Bronchial epithelial cell (primary cell): ENCODE data around the gene TFEB. TPM values are rescaled to one million over a fixed set of nuclear protein-coding genes. Genes with fewer than 3 reads are reported as not detected.
A peak's percentile ranks its signal among the peaks of the same experiment; 100 is the strongest.

Experiments
- DNase-seq: peaks from one replicate; pipeline ENCODE4 v3.0.0-alpha.2; 2010; ENCODE audit warnings: low read depth
- FAIRE-seq: peaks from 2 replicates; lab custom pipeline; 2011; peaks lifted over from hg19 to GRCh38; lab: Jason Lieb, UNC
- H3K27me3 ChIP-seq: 2 replicates; pipeline ENCODE4 v1.5.1; 2011; ENCODE audit warnings: low read length; ENCODE audit not compliant: control insufficient read depth, insufficient read depth
- H3K36me3 ChIP-seq: 2 replicates; pipeline ENCODE4 v1.5.1; 2011; ENCODE audit warnings: low read length; ENCODE audit not compliant: control insufficient read depth, insufficient read depth
- H3K4me3 ChIP-seq: 2 replicates; pipeline ENCODE4 v1.5.1; 2011; ENCODE audit warnings: mild to moderate bottlenecking, low read depth, low read length, control low read depth
- total RNA-seq: library from RNA; depleted of rRNA; stranded (reverse); fragments of >200 nt; gene quantifications from 2 replicates; pipeline ENCODE4 v1.2.1, GENCODE V29; 2014
- TF ChIP-seq, protein P1 (sequence below): IDR thresholded peaks from 2 replicates; pipeline ENCODE4 v1.5.1; 2011; ENCODE audit warnings: mild to moderate bottlenecking, moderate library complexity, low read length, control low read depth, inconsistent platforms; ENCODE audit not compliant: insufficient read depth, severe bottlenecking

The TFEB gene
- total RNA-seq, 1 donor from 2014 or later = 6.8 TPM

DNA sequence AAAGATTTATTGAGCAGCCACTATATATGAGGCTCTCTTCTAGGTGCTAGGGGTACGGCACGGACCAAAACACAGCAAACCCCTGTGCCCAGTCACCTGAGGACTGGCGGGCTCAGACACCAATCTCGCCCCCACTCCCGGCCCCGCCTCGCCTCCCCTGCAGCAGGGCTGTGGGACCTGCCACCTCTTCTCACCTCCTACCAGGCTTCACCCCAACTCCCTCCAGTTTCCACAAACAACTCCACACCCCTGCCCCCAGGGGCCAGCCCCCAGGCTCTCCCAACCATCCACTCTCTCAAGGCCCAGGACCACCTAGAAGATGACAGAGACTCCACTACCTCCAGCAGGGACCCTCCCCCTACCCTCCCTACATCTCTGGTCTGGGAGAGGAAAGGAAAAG is 6.5 kb downstream of the TFEB start:
- FAIRE-seq = no peak
- TF ChIP-seq, protein P1, sequence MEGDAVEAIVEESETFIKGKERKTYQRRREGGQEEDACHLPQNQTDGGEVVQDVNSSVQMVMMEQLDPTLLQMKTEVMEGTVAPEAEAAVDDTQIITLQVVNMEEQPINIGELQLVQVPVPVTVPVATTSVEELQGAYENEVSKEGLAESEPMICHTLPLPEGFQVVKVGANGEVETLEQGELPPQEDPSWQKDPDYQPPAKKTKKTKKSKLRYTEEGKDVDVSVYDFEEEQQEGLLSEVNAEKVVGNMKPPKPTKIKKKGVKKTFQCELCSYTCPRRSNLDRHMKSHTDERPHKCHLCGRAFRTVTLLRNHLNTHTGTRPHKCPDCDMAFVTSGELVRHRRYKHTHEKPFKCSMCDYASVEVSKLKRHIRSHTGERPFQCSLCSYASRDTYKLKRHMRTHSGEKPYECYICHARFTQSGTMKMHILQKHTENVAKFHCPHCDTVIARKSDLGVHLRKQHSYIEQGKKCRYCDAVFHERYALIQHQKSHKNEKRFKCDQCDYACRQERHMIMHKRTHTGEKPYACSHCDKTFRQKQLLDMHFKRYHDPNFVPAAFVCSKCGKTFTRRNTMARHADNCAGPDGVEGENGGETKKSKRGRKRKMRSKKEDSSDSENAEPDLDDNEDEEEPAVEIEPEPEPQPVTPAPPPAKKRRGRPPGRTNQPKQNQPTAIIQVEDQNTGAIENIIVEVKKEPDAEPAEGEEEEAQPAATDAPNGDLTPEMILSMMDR = no peak
- DNase-seq = no peak
- no peak overlapping the region for H3K4me3 ChIP-seq
- no peaks in the 10 kb centered on the region for H3K27me3 ChIP-seq
- peaks cover 1% of the 10 kb centered on the region for H3K36me3 ChIP-seq

DNA sequence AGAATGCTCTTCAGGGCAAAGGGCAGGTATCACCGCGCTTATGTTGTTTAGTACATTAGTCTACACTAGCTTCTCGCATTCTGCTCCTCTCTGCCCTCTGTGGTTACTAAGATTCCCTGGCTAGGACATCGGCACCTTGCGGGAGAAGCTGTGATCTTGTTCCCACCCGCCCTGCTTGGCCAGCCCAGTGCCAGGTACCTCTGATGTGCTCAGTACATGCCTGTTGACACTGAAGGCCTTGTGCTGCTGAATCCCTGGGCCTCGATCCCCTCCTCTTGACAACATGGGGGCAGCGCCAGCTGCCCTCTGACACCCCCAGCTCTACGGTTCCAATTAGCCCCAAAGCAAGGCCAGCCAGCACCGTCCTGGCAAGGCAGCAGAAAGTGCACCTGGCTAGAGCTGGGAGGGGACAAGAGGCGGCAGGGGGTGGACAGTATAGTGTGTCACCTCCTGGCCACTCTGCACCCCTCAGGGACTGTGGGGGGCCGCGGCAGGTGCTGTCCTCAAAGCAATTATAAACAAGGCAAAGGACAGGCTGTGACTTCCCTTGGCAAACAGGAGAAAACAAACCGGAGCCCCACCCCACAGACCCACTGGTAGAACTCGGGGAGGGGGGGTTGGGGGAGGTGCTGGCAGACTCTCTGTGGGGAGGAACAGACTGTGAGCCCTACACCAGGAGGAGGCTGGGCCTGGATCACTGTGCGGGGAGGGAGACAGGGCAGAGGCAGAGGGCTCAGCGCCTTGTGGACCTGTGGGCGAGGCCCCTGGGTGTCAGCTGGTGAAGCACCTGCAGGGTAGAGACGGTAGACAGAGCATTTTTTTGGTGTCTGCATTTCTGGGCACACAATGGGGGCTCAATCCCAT is 7.1 kb downstream of the TFEB start:
- TF ChIP-seq, protein P1 = no peak
- Histone ChIP-seq H3K36me3 (peaks cover 1% of the 10 kb centered on the region), H3K4me3 (no peak overlapping the region), H3K27me3 (no peaks in the 10 kb centered on the region)
- no peak for FAIRE-seq
- no peak for DNase-seq

DNA sequence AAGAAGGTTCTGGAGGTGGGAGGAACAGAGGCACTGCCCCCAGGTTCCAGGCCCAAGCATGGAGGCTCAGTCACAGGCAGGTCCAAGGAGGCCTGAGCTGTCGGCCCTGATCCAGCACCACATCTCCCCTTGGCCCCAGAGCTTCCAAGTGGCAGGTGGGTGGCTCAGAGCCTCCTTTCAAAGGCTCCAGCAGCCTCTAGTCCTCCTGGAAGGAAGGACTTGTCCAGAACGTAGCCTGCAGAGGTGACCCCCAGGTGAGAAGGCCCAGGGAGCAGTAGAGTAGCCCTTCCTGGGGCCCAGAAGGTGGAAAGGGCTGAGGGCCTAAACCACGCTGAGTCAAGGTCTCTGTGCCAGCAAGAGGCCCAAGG is 7.7 kb downstream of the TFEB start:
- DNase-seq (no peak), FAIRE-seq (no peak)
- Histone ChIP-seq H3K27me3 (no peaks in the 10 kb centered on the region), H3K36me3 (peaks cover 1% of the 10 kb centered on the region), H3K4me3 (no peak overlapping the region)
- TF ChIP-seq, protein P1 = no peak

DNA sequence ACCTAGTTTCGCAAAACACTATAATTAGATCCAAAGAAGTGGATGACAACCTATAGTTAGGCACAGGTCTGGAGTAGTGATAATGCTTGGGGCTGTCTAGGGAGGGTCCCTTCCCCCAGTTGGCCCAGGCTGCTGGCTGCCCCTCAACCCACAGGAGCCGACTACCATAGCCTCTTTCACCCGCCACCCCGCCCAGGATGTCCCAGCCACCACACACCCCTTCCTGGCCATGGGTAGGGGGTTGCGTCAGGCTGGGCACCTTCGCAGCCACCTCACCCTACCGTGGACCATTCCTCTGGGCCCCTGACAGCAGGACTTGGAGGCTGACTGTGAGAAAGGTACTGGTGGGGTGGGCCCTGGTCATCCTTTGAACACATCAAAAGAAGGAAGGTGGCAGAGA is 8.5 kb downstream of the TFEB start:
- Histone ChIP-seq H3K4me3 (no peak overlapping the region), H3K27me3 (no peaks in the 10 kb centered on the region), H3K36me3 (peaks cover 1% of the 10 kb centered on the region)
- TF ChIP-seq, protein P1 = no peak
- FAIRE-seq = no peak
- DNase-seq = no peak

DNA sequence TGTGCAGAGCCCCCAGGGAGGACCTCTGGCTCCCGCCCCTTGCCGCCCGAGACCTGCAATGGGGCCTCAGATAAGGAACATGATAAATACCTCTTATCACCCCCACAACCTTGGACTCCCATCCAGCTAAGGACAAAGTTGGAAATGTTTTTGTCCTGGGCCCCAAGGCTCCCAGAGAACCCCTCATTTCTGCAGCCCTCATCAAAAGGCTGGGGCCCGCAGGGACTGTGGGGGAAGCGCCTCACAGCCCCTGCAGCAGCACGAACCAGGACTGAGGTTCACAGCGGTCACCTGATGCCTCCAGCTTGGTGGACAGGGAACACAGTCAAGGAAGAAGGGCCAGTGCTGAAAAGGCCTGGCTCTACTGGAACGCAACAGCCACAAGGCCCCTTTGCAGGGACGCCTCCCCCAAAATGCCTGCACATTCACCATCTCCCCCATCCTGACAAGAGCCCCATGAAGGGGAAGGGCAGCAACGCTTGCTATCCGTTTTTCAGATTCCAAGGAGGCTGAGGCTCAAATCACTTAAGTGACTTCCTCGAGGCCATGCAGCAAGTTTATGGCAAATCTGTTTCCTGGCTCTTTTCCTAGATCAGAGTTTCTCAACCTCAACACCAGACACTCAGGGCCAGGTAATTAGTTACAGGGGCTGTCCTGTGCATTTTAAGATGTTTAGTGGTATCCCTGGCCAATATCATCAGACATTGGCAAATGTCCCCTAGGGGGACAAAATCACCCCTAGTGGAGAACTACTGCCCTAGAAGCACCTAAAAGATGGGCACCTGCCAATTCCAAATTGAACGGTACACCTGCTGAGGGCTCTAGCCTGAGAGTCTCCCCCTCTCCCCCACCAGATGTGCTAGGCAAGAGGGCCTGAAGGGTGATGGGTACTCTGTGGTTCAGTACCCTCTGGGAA is 10.6 kb downstream of the TFEB start:
- TF ChIP-seq, protein P1 = peak; percentile 5
- H3K27me3 ChIP-seq = no peaks in the 10 kb centered on the region
- FAIRE-seq = no peak

More for the DNA sequence above, 10.6 kb downstream of the TFEB start:
- Histone ChIP-seq H3K4me3 (no peak overlapping the region), H3K36me3 (no peaks in the 10 kb centered on the region)
- DNase-seq = no peak
